ENCODE results near the gene TULP4. TPM values are rescaled to one million over a fixed set of nuclear protein-coding genes. Genes with fewer than 3 reads are reported as not detected.

Gene TULP4
- total RNA-seq, 1 experiment from 2014 or later = 64.6 TPM

DNA sequence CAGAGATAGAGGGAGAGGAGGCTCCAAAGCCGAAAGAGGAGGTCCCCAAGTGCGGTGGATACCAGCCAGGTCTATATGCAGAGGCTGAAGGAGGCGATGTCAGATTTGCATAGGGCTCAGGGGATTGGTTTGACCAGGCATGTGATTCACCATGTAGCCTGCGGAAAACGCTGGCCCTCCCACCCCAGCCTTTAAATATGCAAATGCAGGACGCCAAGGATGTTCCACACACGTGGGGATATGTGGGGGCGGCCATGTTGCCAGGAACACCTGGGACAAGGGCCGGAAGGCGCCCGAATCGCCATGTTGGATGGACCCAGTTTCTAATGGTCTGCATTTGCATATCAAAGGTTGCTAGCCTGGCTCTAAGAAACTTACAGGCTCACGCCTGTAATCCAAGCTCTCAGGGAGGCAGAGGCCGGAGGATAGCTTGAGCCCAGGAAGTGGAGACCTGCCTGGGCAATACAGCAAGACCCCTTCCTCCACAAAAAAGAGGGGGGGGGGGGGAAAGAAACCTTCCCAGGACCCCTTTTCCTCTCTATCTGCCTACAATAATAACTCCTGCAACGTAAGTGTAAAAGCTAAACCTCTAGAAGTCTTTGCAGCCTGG, 110.5 kb downstream of the TULP4 start:
- H3K23ac ChIP-seq (ENCODE audit: insufficient read length, low read depth, low read length) = no peak overlapping the region
- no peak overlapping the region for H2BK120ac ChIP-seq (ENCODE audit: low read depth, low read length, poor library complexity, severe bottlenecking)
- no peaks in the 10 kb centered on the region for H3K4me1 ChIP-seq (ENCODE audit: insufficient read depth, low read length)
- no peaks in the 10 kb centered on the region for H3K79me1 ChIP-seq (ENCODE audit: insufficient read depth, low read depth, low read length, poor library complexity, severe bottlenecking)
- Mint-ChIP-seq H3K9me3 (peaks cover 0 to 6% of the 10 kb centered on the region in 2 experiments; a peak in 2 of 5 replicates), H3K27me3 (ENCODE audit: low read depth) (no peaks in the 10 kb centered on the region), H3K4me1 (peaks cover 6 to 10% of the 10 kb centered on the region in 2 experiments), H3K36me3 (ENCODE audit: insufficient read depth in 1 of 3, low read depth in 3 of 3) (peaks cover 9 to 25% (median 9%) of the 10 kb centered on the region in 3 experiments; a peak in 6 of 7 replicates), H3K27ac (0 out of 7 replicates have a peak overlapping the region, but pooled peaks of 1 of the 3 experiments have one; percentile 3), H3K4me3 (peak overlapping the region in 1 of 2 experiments; percentile 28; a peak in 1 of 5 replicates)
- peak overlapping the region; percentile 73 for H3K27ac ChIP-seq (ENCODE audit: insufficient read length, low read depth, low read length)
- H2BK5ac ChIP-seq (ENCODE audit: insufficient read length, low read length) = no peak overlapping the region
- WGBS (ENCODE audit: extremely low coverage, insufficient read length, low lambda C conversion rate) = no CpG with 5 or more reads among the region's 15 CpGs
- H3K56ac ChIP-seq (ENCODE audit: insufficient read length, low read depth, low read length) = no peak overlapping the region
- H4K91ac ChIP-seq (ENCODE audit: insufficient read length, low read depth, low read length) = no peak overlapping the region
- peak overlapping the region; percentile 63 for H3K18ac ChIP-seq (ENCODE audit: insufficient read length, low read depth, low read length)
- H2BK15ac ChIP-seq (ENCODE audit: low read depth, low read length) = no peak overlapping the region
- H4K20me1 ChIP-seq (ENCODE audit: control insufficient read depth, insufficient read depth, insufficient read length) = no peaks in the 10 kb centered on the region
- H3K4me2 ChIP-seq (ENCODE audit: insufficient read depth, insufficient read length, low read length) = no peak overlapping the region
- H4K8ac ChIP-seq (replicated peaks; ENCODE audit: insufficient read length, low read depth, low read length) = no peak overlapping the region
- no peaks in the 10 kb centered on the region for H3K27me3 ChIP-seq (ENCODE audit: insufficient read depth, low read length)
- no peak overlapping the region for H3K4ac ChIP-seq (ENCODE audit: low read depth, low read length)
- no peak overlapping the region for H2BK20ac ChIP-seq (ENCODE audit: low read depth, low read length, poor library complexity, severe bottlenecking)
- peak; percentile 78 for DNase-seq
- no peak overlapping the region for H2AFZ ChIP-seq (ENCODE audit: low read length)
- H2AK5ac ChIP-seq (ENCODE audit: insufficient read length, low read length) = no peak overlapping the region
- no peak overlapping the region for H3K14ac ChIP-seq (ENCODE audit: insufficient read depth, low read length)
- H4K5ac ChIP-seq (ENCODE audit: insufficient read length, low read depth, low read length) = no peak overlapping the region
- peak overlapping the region; percentile 81 for H3K9ac ChIP-seq (ENCODE audit: extremely low read depth, insufficient read length, low read length)
- no peaks in the 10 kb centered on the region for H3K23me2 ChIP-seq (ENCODE audit: insufficient read length, low read depth, low read length, poor library complexity, severe bottlenecking)
- H3K9me3 ChIP-seq (ENCODE audit: control insufficient read depth, low read depth, low read length) = no peaks in the 10 kb centered on the region
- TF ChIP-seq, protein P1, sequence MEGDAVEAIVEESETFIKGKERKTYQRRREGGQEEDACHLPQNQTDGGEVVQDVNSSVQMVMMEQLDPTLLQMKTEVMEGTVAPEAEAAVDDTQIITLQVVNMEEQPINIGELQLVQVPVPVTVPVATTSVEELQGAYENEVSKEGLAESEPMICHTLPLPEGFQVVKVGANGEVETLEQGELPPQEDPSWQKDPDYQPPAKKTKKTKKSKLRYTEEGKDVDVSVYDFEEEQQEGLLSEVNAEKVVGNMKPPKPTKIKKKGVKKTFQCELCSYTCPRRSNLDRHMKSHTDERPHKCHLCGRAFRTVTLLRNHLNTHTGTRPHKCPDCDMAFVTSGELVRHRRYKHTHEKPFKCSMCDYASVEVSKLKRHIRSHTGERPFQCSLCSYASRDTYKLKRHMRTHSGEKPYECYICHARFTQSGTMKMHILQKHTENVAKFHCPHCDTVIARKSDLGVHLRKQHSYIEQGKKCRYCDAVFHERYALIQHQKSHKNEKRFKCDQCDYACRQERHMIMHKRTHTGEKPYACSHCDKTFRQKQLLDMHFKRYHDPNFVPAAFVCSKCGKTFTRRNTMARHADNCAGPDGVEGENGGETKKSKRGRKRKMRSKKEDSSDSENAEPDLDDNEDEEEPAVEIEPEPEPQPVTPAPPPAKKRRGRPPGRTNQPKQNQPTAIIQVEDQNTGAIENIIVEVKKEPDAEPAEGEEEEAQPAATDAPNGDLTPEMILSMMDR (conservative IDR thresholded peaks at IDR 0.05) = no peak
- no peak overlapping the region for H3T11ph ChIP-seq (ENCODE audit: low read length)
- no peaks in the 10 kb centered on the region; the same call in 1 of the 2 replicates for H3K79me2 ChIP-seq (ENCODE audit: insufficient read depth, low read length)
- no peak overlapping the region for H2BK12ac ChIP-seq (ENCODE audit: insufficient read length, low read depth, low read length)

Measured in H9 (cell line).